Measurements from ENCODE around the gene FAAP20. TPM values are rescaled to one million over a fixed set of nuclear protein-coding genes. Genes with fewer than 3 reads are reported as not detected.

The FAAP20 gene
- total RNA-seq, 1 donor from 2014 or later, result 114 TPM

DNA sequence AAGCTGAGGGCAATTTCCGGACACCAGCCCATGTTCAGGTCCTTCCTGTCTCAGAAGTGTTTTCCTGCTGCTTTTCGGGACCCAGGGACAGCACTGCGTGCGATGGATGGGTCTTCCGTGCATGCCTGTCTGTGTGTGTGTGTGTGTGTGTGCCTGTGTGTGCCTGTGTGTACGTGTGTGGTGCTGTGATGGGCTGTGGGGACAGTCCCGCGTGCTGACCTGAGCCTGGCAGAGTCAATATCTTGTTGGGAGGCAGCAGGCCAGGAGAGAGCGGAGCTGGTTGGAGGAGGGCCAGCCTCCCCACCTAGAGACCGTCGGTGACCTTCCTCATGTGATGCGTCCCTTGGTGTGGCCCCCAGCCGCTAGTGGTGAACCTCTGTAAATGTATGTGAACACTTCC is 47.2 kb upstream of the FAAP20 start:
- H3K4me3 Mint-ChIP-seq (ENCODE audit: unreplicated experiment), result no peak overlapping the region
- H3K9ac ChIP-seq (ENCODE audit: low read length), result peak overlapping the region; percentile 28
- FAIRE-seq, result no peak

DNA sequence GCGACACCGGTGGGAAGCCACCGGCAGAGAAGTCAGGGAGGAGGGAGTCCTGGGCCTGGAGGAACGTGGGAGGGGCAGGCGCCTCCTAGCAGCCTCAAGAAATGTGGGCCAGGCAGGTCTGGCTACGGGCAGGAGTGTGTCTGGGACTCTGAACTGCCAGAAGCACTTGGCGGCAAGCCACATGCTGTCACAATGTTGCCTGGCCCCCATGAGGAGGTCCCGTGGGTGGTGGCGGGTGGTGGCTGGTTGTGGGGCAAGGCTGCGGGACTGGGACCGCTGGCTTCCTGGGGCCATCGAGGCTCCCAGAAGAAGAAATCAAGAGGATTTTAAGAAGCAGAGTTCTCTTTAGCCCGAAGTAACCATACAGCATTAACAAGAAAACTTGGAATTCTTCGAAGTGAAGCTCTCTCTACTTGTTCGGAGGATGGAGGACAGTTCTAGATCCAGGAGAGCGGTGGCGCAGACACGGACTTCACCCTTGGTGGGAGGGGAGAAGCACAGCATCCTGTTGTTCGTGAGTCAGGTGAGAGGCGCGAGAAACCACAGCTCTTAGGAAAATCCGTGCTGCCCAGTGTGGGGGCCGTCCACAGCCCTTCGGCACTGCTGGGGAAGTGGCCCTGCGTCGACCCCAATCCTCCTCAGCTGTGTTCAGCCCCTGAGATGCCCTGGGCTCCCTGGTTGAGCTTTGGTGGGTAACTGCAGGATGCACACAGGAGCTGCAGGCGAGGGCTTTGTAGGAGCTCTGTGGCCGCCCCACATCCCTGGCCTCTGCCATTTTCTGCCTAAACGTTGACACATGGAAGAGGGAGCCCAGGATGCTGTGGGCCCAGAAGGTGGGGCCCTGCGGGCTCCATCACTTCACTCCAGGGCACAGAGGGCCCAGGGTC is 45.9 kb upstream of the FAAP20 start:
- peak; percentile 66 for DNase-seq (ENCODE audit: low read depth)
- Mint-ChIP-seq H3K27ac (ENCODE audit: unreplicated experiment) (peak overlapping the region; percentile 24), H3K36me3 (ENCODE audit: low read depth, unreplicated experiment) (peaks cover 9% of the 10 kb centered on the region), H3K4me1 (ENCODE audit: low read depth, unreplicated experiment) (peaks cover 24% of the 10 kb centered on the region), H3K4me3 (ENCODE audit: unreplicated experiment) (no peak overlapping the region), H3K27me3 (ENCODE audit: low read depth, unreplicated experiment) (no peaks in the 10 kb centered on the region), H3K9me3 (ENCODE audit: unreplicated experiment) (no peaks in the 10 kb centered on the region)
- peaks cover 99% of the 10 kb centered on the region for H3K79me2 ChIP-seq (ENCODE audit: insufficient read depth, low read length)
- no peaks in the 10 kb centered on the region for H3K27me3 ChIP-seq (ENCODE audit: insufficient read depth, low read length)
- TF ChIP-seq, protein P1, sequence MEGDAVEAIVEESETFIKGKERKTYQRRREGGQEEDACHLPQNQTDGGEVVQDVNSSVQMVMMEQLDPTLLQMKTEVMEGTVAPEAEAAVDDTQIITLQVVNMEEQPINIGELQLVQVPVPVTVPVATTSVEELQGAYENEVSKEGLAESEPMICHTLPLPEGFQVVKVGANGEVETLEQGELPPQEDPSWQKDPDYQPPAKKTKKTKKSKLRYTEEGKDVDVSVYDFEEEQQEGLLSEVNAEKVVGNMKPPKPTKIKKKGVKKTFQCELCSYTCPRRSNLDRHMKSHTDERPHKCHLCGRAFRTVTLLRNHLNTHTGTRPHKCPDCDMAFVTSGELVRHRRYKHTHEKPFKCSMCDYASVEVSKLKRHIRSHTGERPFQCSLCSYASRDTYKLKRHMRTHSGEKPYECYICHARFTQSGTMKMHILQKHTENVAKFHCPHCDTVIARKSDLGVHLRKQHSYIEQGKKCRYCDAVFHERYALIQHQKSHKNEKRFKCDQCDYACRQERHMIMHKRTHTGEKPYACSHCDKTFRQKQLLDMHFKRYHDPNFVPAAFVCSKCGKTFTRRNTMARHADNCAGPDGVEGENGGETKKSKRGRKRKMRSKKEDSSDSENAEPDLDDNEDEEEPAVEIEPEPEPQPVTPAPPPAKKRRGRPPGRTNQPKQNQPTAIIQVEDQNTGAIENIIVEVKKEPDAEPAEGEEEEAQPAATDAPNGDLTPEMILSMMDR (IDR thresholded peaks at IDR 0.05; ENCODE audit: insufficient read depth, low read depth, low read length), result no peak
- TF ChIP-seq EZH2 (IDR thresholded peaks at IDR 0.05; ENCODE audit: insufficient read depth, low read length), result no peak
- no peak overlapping the region for H2AFZ ChIP-seq (ENCODE audit: low read depth, low read length)
- peaks cover 6% of the 10 kb centered on the region for H3K36me3 ChIP-seq (ENCODE audit: insufficient read depth, low read length)
- no peak overlapping the region for H3K4me3 ChIP-seq (ENCODE audit: insufficient read depth, low read depth, low read length)
- peak overlapping the region; percentile 27 for H3K27ac ChIP-seq (ENCODE audit: low read depth, low read length)
- peak overlapping the region; percentile 60 for H3K4me2 ChIP-seq (ENCODE audit: low read length)
- H3K9me3 ChIP-seq (ENCODE audit: insufficient read depth, low read depth, low read length), result no peaks in the 10 kb centered on the region
- H3K9ac ChIP-seq (ENCODE audit: low read length), result peak overlapping the region; percentile 18
- no peak for FAIRE-seq
- H3K4me1 ChIP-seq (ENCODE audit: insufficient read depth, low read length), result peaks cover 41% of the 10 kb centered on the region
- peaks cover 99% of the 10 kb centered on the region for H4K20me1 ChIP-seq (ENCODE audit: insufficient read depth, low read length)

More for the DNA sequence above, 47.2 kb upstream of the FAAP20 start:
- Histone ChIP-seq H3K27ac (ENCODE audit: low read depth, low read length) (no peak overlapping the region), H2AFZ (ENCODE audit: low read depth, low read length) (no peak overlapping the region), H3K36me3 (ENCODE audit: insufficient read depth, low read length) (peaks cover 6% of the 10 kb centered on the region), H3K9me3 (ENCODE audit: insufficient read depth, low read depth, low read length) (no peaks in the 10 kb centered on the region), H3K27me3 (ENCODE audit: insufficient read depth, low read length) (no peaks in the 10 kb centered on the region), H3K4me1 (ENCODE audit: insufficient read depth, low read length) (peaks cover 48% of the 10 kb centered on the region), H3K4me2 (ENCODE audit: low read length) (no peak overlapping the region), H3K79me2 (ENCODE audit: insufficient read depth, low read length) (peaks cover 99% of the 10 kb centered on the region), H3K4me3 (ENCODE audit: insufficient read depth, low read depth, low read length) (no peak overlapping the region), H4K20me1 (ENCODE audit: insufficient read depth, low read length) (peaks cover 99% of the 10 kb centered on the region)
- no peak for DNase-seq (ENCODE audit: low read depth)
- Mint-ChIP-seq H3K36me3 (ENCODE audit: low read depth, unreplicated experiment) (peaks cover 11% of the 10 kb centered on the region), H3K27ac (ENCODE audit: unreplicated experiment) (no peak overlapping the region), H3K27me3 (ENCODE audit: low read depth, unreplicated experiment) (no peaks in the 10 kb centered on the region), H3K9me3 (ENCODE audit: unreplicated experiment) (no peaks in the 10 kb centered on the region), H3K4me1 (ENCODE audit: low read depth, unreplicated experiment) (peaks cover 30% of the 10 kb centered on the region)
- TF ChIP-seq, protein P1 (IDR thresholded peaks at IDR 0.05; ENCODE audit: insufficient read depth, low read depth, low read length), result no peak
